Measurements from ENCODE around the gene PLXNA2. TPM values are rescaled to one million over a fixed set of nuclear protein-coding genes. Genes with fewer than 3 reads are reported as not detected.

PLXNA2 gene
- total RNA-seq, 1 experiment from 2014 or later, result 21.1 TPM

GRCh38 chr1:208149776-208150514 lies 94.2 kb downstream of the PLXNA2 start:
- peak; percentile 56 for DNase-seq (ENCODE audit: low spot score)

- DNase-seq (ENCODE audit: low spot score), result no peak
Observed at GRCh38 chr1:208149213-208149612, 95.0 kb downstream of the PLXNA2 start.

- no peak for DNase-seq (ENCODE audit: low spot score)
Observed at GRCh38 chr1:208148380-208148779, 95.8 kb downstream of the PLXNA2 start.

GRCh38 chr1:208146650-208147049 lies 97.5 kb downstream of the PLXNA2 start:
- no peak for DNase-seq (ENCODE audit: low spot score)

GRCh38 chr1:208145167-208145566 lies 99.0 kb downstream of the PLXNA2 start:
- no peak for DNase-seq (ENCODE audit: low spot score)

- no peak for DNase-seq (ENCODE audit: low spot score)
Observed at GRCh38 chr1:208142590-208143382, 101.4 kb downstream of the PLXNA2 start.

- DNase-seq (ENCODE audit: low spot score), result no peak
Observed at GRCh38 chr1:208141610-208142192, 102.5 kb downstream of the PLXNA2 start.

- no peak for DNase-seq (ENCODE audit: low spot score)
Observed at GRCh38 chr1:208139434-208140045, 104.6 kb downstream of the PLXNA2 start.

GRCh38 chr1:208137193-208137592 lies 107.0 kb downstream of the PLXNA2 start:
- no peak for DNase-seq (ENCODE audit: low spot score)

GRCh38 chr1:208136459-208137182 lies 107.6 kb downstream of the PLXNA2 start:
- DNase-seq (ENCODE audit: low spot score), result no peak

GRCh38 chr1:208135354-208135753 lies 108.8 kb downstream of the PLXNA2 start:
- DNase-seq (ENCODE audit: low spot score), result no peak

- DNase-seq (ENCODE audit: low spot score), result no peak
Observed at GRCh38 chr1:208134491-208134890, 109.7 kb downstream of the PLXNA2 start.

GRCh38 chr1:208133355-208133754 lies 110.8 kb downstream of the PLXNA2 start:
- DNase-seq (ENCODE audit: low spot score), result no peak

GRCh38 chr1:208132287-208132882 lies 111.8 kb downstream of the PLXNA2 start:
- peak; percentile 89 for DNase-seq (ENCODE audit: low spot score)

- DNase-seq (ENCODE audit: low spot score), result no peak
Observed at GRCh38 chr1:208131621-208132286, 112.4 kb downstream of the PLXNA2 start.

GRCh38 chr1:208129487-208129886 lies 114.7 kb downstream of the PLXNA2 start:
- DNase-seq (ENCODE audit: low spot score), result no peak

GRCh38 chr1:208129060-208129459 lies 115.1 kb downstream of the PLXNA2 start:
- DNase-seq (ENCODE audit: low spot score), result no peak

- no peak for DNase-seq (ENCODE audit: low spot score)
Observed at GRCh38 chr1:208127792-208128529, 116.2 kb downstream of the PLXNA2 start.

- DNase-seq (ENCODE audit: low spot score), result no peak
Observed at GRCh38 chr1:208127284-208127683, 116.9 kb downstream of the PLXNA2 start.

GRCh38 chr1:208126108-208126507 lies 118.1 kb downstream of the PLXNA2 start:
- DNase-seq (ENCODE audit: low spot score), result no peak
